Calu3 (cell line): ENCODE results near the gene IKZF3. TPM values are rescaled to one million over a fixed set of nuclear protein-coding genes. Genes with fewer than 3 reads are reported as not detected.

Experiments used
- Bru-seq: library from RNA; stranded (reverse); fragments of 400-500 nt; gene quantifications from one replicate; lab custom pipeline; 2021; lab: Mats Ljungman, UMichigan
- BruChase-seq, 2 experiments: library from RNA; stranded (reverse); fragments of 400-500 nt; gene quantifications; one replicate each; lab custom pipeline; 2021; lab: Mats Ljungman, UMichigan
- BruUV-seq: library from RNA; stranded (reverse); fragments of 400-500 nt; replicated peaks from 2 replicates; lab custom pipeline; 2021; lab: Mats Ljungman, UMichigan
- CTCF ChIA-PET: fragments of 300-600 bp; sonication (Branson Sonifier 250); formaldehyde crosslinking; loops from one replicate; lab custom pipeline; 2022; ENCODE audit warnings: antibody characterized with exemption; lab: Charles Lee
- DNase-seq: peaks from one replicate; pipeline ENCODE4 v3.0.0; 2022
- H3K27ac Mint-ChIP-seq: one replicate; pipeline ENCODE4 v1.8.0; 2022; ENCODE audit warnings: mixed read lengths; ENCODE audit not compliant: unreplicated experiment
- H3K27me3 Mint-ChIP-seq: one replicate; pipeline ENCODE4 v1.8.0; 2022; ENCODE audit warnings: mixed read lengths; ENCODE audit not compliant: unreplicated experiment
- H3K36me3 Mint-ChIP-seq: one replicate; pipeline ENCODE4 v1.8.0; 2022; ENCODE audit warnings: mild to moderate bottlenecking, moderate library complexity, mixed read lengths; ENCODE audit not compliant: insufficient read depth, unreplicated experiment
- H3K4me1 Mint-ChIP-seq: one replicate; pipeline ENCODE4 v1.8.0; 2022; ENCODE audit warnings: mild to moderate bottlenecking, low read depth, mixed read lengths; ENCODE audit not compliant: unreplicated experiment
- H3K4me3 Mint-ChIP-seq: one replicate; pipeline ENCODE4 v1.8.0; 2022; ENCODE audit warnings: mild to moderate bottlenecking, low read depth, moderate library complexity, mixed read lengths; ENCODE audit not compliant: unreplicated experiment
- H3K9me3 Mint-ChIP-seq: one replicate; pipeline ENCODE4 v1.8.0; 2022; ENCODE audit warnings: low read depth, mixed read lengths; ENCODE audit not compliant: unreplicated experiment
- CTCF ChIP-seq: fragments of 200-600 bp; IDR thresholded peaks from one replicate; pipeline ENCODE4 v1.8.0; 2022; ENCODE audit warnings: antibody characterized with exemption; ENCODE audit not compliant: unreplicated experiment
- intact Hi-C: fragments of 100-400 bp; cut with micrococcal nuclease; formaldehyde crosslinking; loops from one replicate; pipeline ENCODE4 v1.10.0; 2022; ENCODE audit not compliant: unreplicated experiment
- long read RNA-seq: library from polyadenylated mRNA; stranded (forward); transcript quantifications from one replicate; pipeline ENCODE4 v2.0.0, GENCODE V29; 2022
- total RNA-seq: library from RNA; stranded (reverse); gene quantifications from 2 replicates; pipeline ENCODE4 v1.2.3, GENCODE V29; 2022

IKZF3 gene
- 30.9 and 41.0 TPM in 2 replicates for total RNA-seq
- percentile 90 among the genes with signal in this experiment for Bru-seq, nascent RNA
- percentile 72 among the genes with signal in this experiment for BruChase-seq, experiment 1, labeled RNA remaining after a 6-hour chase
- BruChase-seq, experiment 2, labeled RNA remaining after a 2-hour chase: percentile 77 among the genes with signal in this experiment
- long read RNA-seq, partial matches to known transcripts: 1 of 12 reads
- long read RNA-seq, other reads (novel, unspliced or antisense): 11 of 12 reads

DNA sequence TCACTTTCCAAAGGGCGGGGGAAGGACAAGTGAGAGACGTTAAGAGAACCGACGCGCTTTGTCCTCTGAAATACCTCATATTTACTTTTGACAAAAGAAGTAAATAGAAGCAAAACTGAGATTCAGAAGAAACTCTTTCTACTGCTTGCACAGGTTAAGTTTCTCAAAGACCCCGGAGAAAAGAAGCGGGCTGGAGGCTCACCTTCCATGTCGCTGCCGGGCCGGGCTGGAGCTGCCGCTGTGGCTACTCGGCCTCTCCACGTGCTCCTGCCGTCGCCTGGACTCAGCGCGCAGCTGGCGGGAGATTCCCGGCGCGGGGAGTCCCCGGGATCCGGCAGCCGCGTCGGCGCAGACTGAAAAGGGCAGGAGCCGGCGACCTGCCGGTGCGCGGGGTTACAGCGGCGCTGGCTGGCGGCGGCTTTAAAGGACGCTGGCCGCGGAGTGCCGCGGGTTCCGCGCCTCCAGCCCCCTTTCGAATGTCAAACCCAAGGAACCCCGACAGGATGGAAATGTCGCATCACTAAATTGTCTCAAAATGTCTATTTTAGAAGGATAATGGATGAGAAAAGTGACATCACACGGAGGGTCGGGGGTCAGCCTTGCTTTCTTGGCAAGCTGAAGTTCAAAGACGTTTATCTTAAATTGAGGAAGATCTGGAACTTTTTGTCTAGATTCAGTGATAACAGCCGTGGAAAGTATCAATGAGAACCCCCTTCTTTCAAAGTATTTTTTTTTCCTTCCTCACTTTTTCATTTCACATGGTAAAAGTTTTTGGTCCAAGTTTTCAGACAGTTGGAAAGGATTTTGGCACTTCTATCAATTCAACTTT is at the start of gene IKZF3:
IKZF3 (minus strand) TSS at position 395 of the 829 bp plus-strand sequence; CDS start at position 209, 186 bp downstream.
- intact Hi-C loops: loop anchor here (1.0 kb wide), 11 partner anchors 36 to 551 kb away; partner anchors contain the start of gene MIEN1
- H3K36me3 Mint-ChIP-seq: peaks cover 20% of the 10 kb centered on the region
- peak; percentile 100 for DNase-seq
- H3K4me3 Mint-ChIP-seq: peak within 1 kb of the TSS; percentile 67
- H3K27ac Mint-ChIP-seq: peak within 1 kb of the TSS; percentile 31
- TF ChIP-seq CTCF: no peak
- H3K9me3 Mint-ChIP-seq: peaks cover 4% of the 10 kb centered on the region
- BruUV-seq: no TSS peak
- peaks cover 53% of the 10 kb centered on the region for H3K27me3 Mint-ChIP-seq
- CTCF ChIA-PET: interaction anchor here (0.6 to 9.4 kb wide), 66 partner anchors 9 to 652 kb away, joined by 3 to 692 read pairs (median 14); partner anchors contain the start of genes ERBB2, GRB7, GSDMB and LRRC3C
- H3K4me1 Mint-ChIP-seq: peaks cover 38% of the 10 kb centered on the region

- BruUV-seq: no TSS peak
- H3K9me3 Mint-ChIP-seq: no peaks in the 10 kb centered on the region
- no peaks in the 10 kb centered on the region for H3K27me3 Mint-ChIP-seq
- H3K27ac Mint-ChIP-seq: no peak overlapping the region
- no peak overlapping the region for H3K4me3 Mint-ChIP-seq
- TF ChIP-seq CTCF: no peak
- H3K36me3 Mint-ChIP-seq: peaks cover 4% of the 10 kb centered on the region
- CTCF ChIA-PET: interaction anchor here (0.6 to 109.6 kb wide), 40 partner anchors 7 to 766 kb away, joined by 3 to 8195 read pairs (median 8); partner anchors contain the start of genes CSF3, ERBB2, GSDMA and GSDMB
- intact Hi-C loops: loop anchor here (10.0 kb wide), 1 partner anchor 766 kb away; no protein-coding TSS in a partner anchor
- peak; percentile 67 for DNase-seq
- no peaks in the 10 kb centered on the region for H3K4me1 Mint-ChIP-seq
These were observed 44.8 kb upstream of the IKZF3 start for GRCh38 chr17:39908789-39909352.

DNA sequence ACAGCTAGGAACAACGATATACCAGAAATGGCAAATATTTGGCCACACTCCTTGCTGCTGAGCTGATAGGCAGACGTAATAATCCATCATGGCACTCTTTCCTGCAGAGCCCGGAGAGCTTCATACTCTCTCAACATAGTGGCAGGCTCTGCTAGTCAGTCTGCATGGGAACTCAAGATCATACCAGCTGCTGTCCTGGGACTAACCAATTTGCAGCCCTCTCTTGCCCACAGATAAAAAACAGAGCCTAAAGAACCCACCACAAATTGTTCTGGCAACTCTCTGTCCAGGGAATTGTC is 40.8 kb upstream of the IKZF3 start:
- no peak overlapping the region for H3K27ac Mint-ChIP-seq
- H3K27me3 Mint-ChIP-seq: no peaks in the 10 kb centered on the region
- H3K4me1 Mint-ChIP-seq: no peaks in the 10 kb centered on the region
- no peaks in the 10 kb centered on the region for H3K9me3 Mint-ChIP-seq
- intact Hi-C loops: loop anchor here (10.0 kb wide), 1 partner anchor 770 kb away; no protein-coding TSS in a partner anchor
- no peak for DNase-seq
- no peak for TF ChIP-seq CTCF
- CTCF ChIA-PET: interaction anchor here (0.5 to 109.6 kb wide), 29 partner anchors 5 to 628 kb away, joined by 3 to 8195 read pairs (median 15); partner anchors contain the start of genes CSF3, ERBB2, GRB7 and GSDMA
- no TSS peak for BruUV-seq
- no peak overlapping the region for H3K4me3 Mint-ChIP-seq
- H3K36me3 Mint-ChIP-seq: peaks cover 4% of the 10 kb centered on the region
